Activated T-helper 2 cell treated with anti-CD3 and anti-CD28 coated beads, Interferon-gamma antibody, Interleukin-2, Interleukin-4, amounts not matched to agents 10 μg/mL and 5 μg/mL and 100 μg/mL, durations not matched to agents 14 hours and 24 hours and 36 hours (primary cell): Measurements from ENCODE around the gene DISP2. TPM values are rescaled to one million over a fixed set of nuclear protein-coding genes. Genes with fewer than 3 reads are reported as not detected.
A peak's percentile ranks its signal among the peaks of the same experiment; 100 is the strongest.

Experiments
- DNase-seq: peaks from one replicate; pipeline ENCODE4 v3.0.0; 2021; ENCODE audit warnings: low spot score
- H3K27ac Mint-ChIP-seq: one replicate; pipeline ENCODE4 v1.8.0; 2021; ENCODE audit warnings: mixed read lengths
- H3K27me3 Mint-ChIP-seq: one replicate; pipeline ENCODE4 v1.8.0; 2021; ENCODE audit warnings: low read depth, mixed read lengths
- H3K36me3 Mint-ChIP-seq: one replicate; pipeline ENCODE4 v1.8.0; 2021; ENCODE audit warnings: low read depth, mixed read lengths
- H3K4me1 Mint-ChIP-seq: one replicate; pipeline ENCODE4 v1.8.0; 2021; ENCODE audit warnings: low read depth, mixed read lengths
- H3K4me3 Mint-ChIP-seq: one replicate; pipeline ENCODE4 v1.8.0; 2021; ENCODE audit warnings: low read depth, mild to moderate bottlenecking, moderate library complexity, mixed read lengths
- H3K9me3 Mint-ChIP-seq: one replicate; pipeline ENCODE4 v1.8.0; 2021; ENCODE audit warnings: mixed read lengths
- intact Hi-C: fragments of 100-400 bp; cut with micrococcal nuclease; formaldehyde crosslinking; loops from one replicate; pipeline ENCODE4 v1.15.1; 2023
- total RNA-seq: library from RNA; stranded (reverse); gene quantifications from 2 replicates; pipeline ENCODE4 v1.2.3, GENCODE V29; 2022

DISP2 gene
- total RNA-seq, 1 donor from 2014 or later: 0.39 TPM

- Mint-ChIP-seq H3K36me3 (peaks cover 5% of the 10 kb centered on the region), H3K4me1 (peaks cover 16% of the 10 kb centered on the region), H3K9me3 (no peaks in the 10 kb centered on the region), H3K4me3 (no peak overlapping the region), H3K27me3 (peaks cover 40% of the 10 kb centered on the region), H3K27ac (no peak overlapping the region)
- intact Hi-C loops: no loop called here
- DNase-seq: no peak
Measured at GRCh38 chr15:40320409-40320808, 37.6 kb upstream of the DISP2 start.

- peaks cover 17% of the 10 kb centered on the region for H3K4me1 Mint-ChIP-seq
- no peak overlapping the region for H3K4me3 Mint-ChIP-seq
- peak; percentile 50 for DNase-seq
- H3K27ac Mint-ChIP-seq: no peak overlapping the region
- H3K36me3 Mint-ChIP-seq: peaks cover 6% of the 10 kb centered on the region
- intact Hi-C loops: loop anchor here (1.0 kb wide), 3 partner anchors 14 to 101 kb away; partner anchors contain the start of gene PLCB2
- no peaks in the 10 kb centered on the region for H3K9me3 Mint-ChIP-seq
- H3K27me3 Mint-ChIP-seq: peaks cover 35% of the 10 kb centered on the region
Measured at GRCh38 chr15:40320931-40321371, 37.1 kb upstream of the DISP2 start.

GRCh38 chr15:40322531-40323238, 35.3 kb upstream of the DISP2 start:
- DNase-seq: no peak
- H3K27ac Mint-ChIP-seq: no peak overlapping the region
- intact Hi-C loops: no loop called here
- H3K4me3 Mint-ChIP-seq: peak overlapping the region; percentile 72
- peaks cover 12% of the 10 kb centered on the region for H3K36me3 Mint-ChIP-seq
- H3K9me3 Mint-ChIP-seq: no peaks in the 10 kb centered on the region
- H3K27me3 Mint-ChIP-seq: peaks cover 24% of the 10 kb centered on the region
- peaks cover 20% of the 10 kb centered on the region for H3K4me1 Mint-ChIP-seq

GRCh38 chr15:40323239-40323952, 34.6 kb upstream of the DISP2 start, which contains the start of gene INAFM2:
INAFM2 (plus strand) TSS chr15:40323692; CDS start chr15:40324056, 364 bp downstream.
- H3K36me3 Mint-ChIP-seq: peaks cover 15% of the 10 kb centered on the region
- H3K9me3 Mint-ChIP-seq: no peaks in the 10 kb centered on the region
- intact Hi-C loops: no loop called here
- peak within 1 kb of the TSS; percentile 73 for H3K4me3 Mint-ChIP-seq
- peaks cover 20% of the 10 kb centered on the region for H3K27me3 Mint-ChIP-seq
- peak; percentile 85 for DNase-seq
- peaks cover 24% of the 10 kb centered on the region for H3K4me1 Mint-ChIP-seq
- no peak within 1 kb of the TSS for H3K27ac Mint-ChIP-seq

- H3K9me3 Mint-ChIP-seq: no peaks in the 10 kb centered on the region
- intact Hi-C loops: no loop called here
- H3K27me3 Mint-ChIP-seq: peaks cover 19% of the 10 kb centered on the region
- H3K4me1 Mint-ChIP-seq: peaks cover 30% of the 10 kb centered on the region
- peak overlapping the region; percentile 73 for H3K4me3 Mint-ChIP-seq
- peak overlapping the region; percentile 12 for H3K27ac Mint-ChIP-seq
- DNase-seq: no peak
- H3K36me3 Mint-ChIP-seq: peaks cover 15% of the 10 kb centered on the region
Measured at GRCh38 chr15:40323953-40324937, 33.8 kb upstream of the DISP2 start.

GRCh38 chr15:40325188-40325587, 32.8 kb upstream of the DISP2 start:
- Mint-ChIP-seq H3K9me3 (no peaks in the 10 kb centered on the region), H3K4me3 (peak overlapping the region; percentile 73)
- intact Hi-C loops: no loop called here

GRCh38 chr15:40325700-40326099, 32.3 kb upstream of the DISP2 start:
- H3K4me1 Mint-ChIP-seq: peaks cover 30% of the 10 kb centered on the region
- no peak for DNase-seq
- H3K27ac Mint-ChIP-seq: no peak overlapping the region
- H3K27me3 Mint-ChIP-seq: peaks cover 8% of the 10 kb centered on the region
- no peak overlapping the region for H3K4me3 Mint-ChIP-seq
- no peaks in the 10 kb centered on the region for H3K9me3 Mint-ChIP-seq
- H3K36me3 Mint-ChIP-seq: peaks cover 15% of the 10 kb centered on the region
- intact Hi-C loops: no loop called here

More at GRCh38 chr15:40325188-40325587, 32.8 kb upstream of the DISP2 start:
- Mint-ChIP-seq H3K4me1 (peaks cover 30% of the 10 kb centered on the region), H3K27me3 (peaks cover 10% of the 10 kb centered on the region), H3K36me3 (peaks cover 15% of the 10 kb centered on the region), H3K27ac (no peak overlapping the region)
- no peak for DNase-seq

- peaks cover 15% of the 10 kb centered on the region for H3K36me3 Mint-ChIP-seq
- DNase-seq: no peak
- no peaks in the 10 kb centered on the region for H3K9me3 Mint-ChIP-seq
- H3K27ac Mint-ChIP-seq: no peak overlapping the region
- intact Hi-C loops: no loop called here
- peaks cover 22% of the 10 kb centered on the region for H3K4me1 Mint-ChIP-seq
- no peak overlapping the region for H3K4me3 Mint-ChIP-seq
- H3K27me3 Mint-ChIP-seq: peaks cover 5% of the 10 kb centered on the region
Measured at GRCh38 chr15:40327457-40327856, 30.6 kb upstream of the DISP2 start.

GRCh38 chr15:40328176-40328575, 29.8 kb upstream of the DISP2 start:
- no peaks in the 10 kb centered on the region for H3K9me3 Mint-ChIP-seq
- H3K4me1 Mint-ChIP-seq: peaks cover 20% of the 10 kb centered on the region
- peaks cover 4% of the 10 kb centered on the region for H3K27me3 Mint-ChIP-seq
- no peak overlapping the region for H3K27ac Mint-ChIP-seq
- no peak overlapping the region for H3K4me3 Mint-ChIP-seq
- peaks cover 15% of the 10 kb centered on the region for H3K36me3 Mint-ChIP-seq
- intact Hi-C loops: no loop called here
- no peak for DNase-seq

GRCh38 chr15:40328751-40329150, 29.3 kb upstream of the DISP2 start:
- Mint-ChIP-seq H3K4me3 (no peak overlapping the region), H3K36me3 (peaks cover 15% of the 10 kb centered on the region), H3K27ac (peak overlapping the region; percentile 23), H3K9me3 (no peaks in the 10 kb centered on the region), H3K4me1 (peaks cover 22% of the 10 kb centered on the region), H3K27me3 (peaks cover 4% of the 10 kb centered on the region)
- intact Hi-C loops: no loop called here
- DNase-seq: no peak

GRCh38 chr15:40329804-40330203, 28.2 kb upstream of the DISP2 start:
- Mint-ChIP-seq H3K27ac (no peak overlapping the region), H3K27me3 (peaks cover 4% of the 10 kb centered on the region), H3K4me3 (no peak overlapping the region), H3K36me3 (peaks cover 15% of the 10 kb centered on the region), H3K4me1 (peaks cover 28% of the 10 kb centered on the region), H3K9me3 (no peaks in the 10 kb centered on the region)
- DNase-seq: no peak
- intact Hi-C loops: no loop called here

GRCh38 chr15:40330368-40330836, 27.6 kb upstream of the DISP2 start:
- H3K4me3 Mint-ChIP-seq: no peak overlapping the region
- H3K9me3 Mint-ChIP-seq: no peaks in the 10 kb centered on the region
- no peak overlapping the region for H3K27ac Mint-ChIP-seq
- no peak for DNase-seq
- H3K36me3 Mint-ChIP-seq: peaks cover 11% of the 10 kb centered on the region
- intact Hi-C loops: no loop called here
- H3K4me1 Mint-ChIP-seq: peaks cover 23% of the 10 kb centered on the region
- no peaks in the 10 kb centered on the region for H3K27me3 Mint-ChIP-seq
